ENCODE data around the gene SH3BGRL. TPM values are rescaled to one million over a fixed set of nuclear protein-coding genes. Genes with fewer than 3 reads are reported as not detected.
A peak's percentile ranks its signal among the peaks of the same experiment; 100 is the strongest.

SH3BGRL gene
- polyA plus RNA-seq, 3 donors, result 203 to 374 (median 318) TPM

GRCh38 chrX:81231476-81231875 lies 29.6 kb downstream of the SH3BGRL start:
- no peak overlapping the region for H3K4me3 ChIP-seq (replicated peaks in 1 of 3; ENCODE audit: low read depth in 2 of 3, low read length in 3 of 3)
- H3K4me1 Mint-ChIP-seq, result no peaks in the 10 kb centered on the region
- WGBS (ENCODE audit: insufficient coverage), result no CpG with 5 or more reads among the region's 1 CpG
- peaks cover 11 to 15% of the 10 kb centered on the region in 2 donors for H3K36me3 Mint-ChIP-seq
- H3K9me3 Mint-ChIP-seq, result peaks cover 0 to 2% (median 0%) of the 10 kb centered on the region in 7 donors
- H2AFZ ChIP-seq (ENCODE audit: insufficient read depth, low read depth, low read length, poor library complexity, severe bottlenecking), result no peak overlapping the region
- H3K9ac ChIP-seq (ENCODE audit: insufficient read depth, low read length, poor library complexity, severe bottlenecking), result no peak overlapping the region
- no peaks in the 10 kb centered on the region for H3K4me1 ChIP-seq (ENCODE audit: control insufficient read depth in 1 of 2, insufficient read depth in 2 of 2, low read length in 2 of 2)
- intact Hi-C loops (cut with micrococcal nuclease), result no loop called here
- H3K27me3 Mint-ChIP-seq (ENCODE audit: low read depth in 3 of 3), result no peaks in the 10 kb centered on the region
- no peak overlapping the region for H3K4me3 Mint-ChIP-seq
- TF ChIP-seq, protein P1, sequence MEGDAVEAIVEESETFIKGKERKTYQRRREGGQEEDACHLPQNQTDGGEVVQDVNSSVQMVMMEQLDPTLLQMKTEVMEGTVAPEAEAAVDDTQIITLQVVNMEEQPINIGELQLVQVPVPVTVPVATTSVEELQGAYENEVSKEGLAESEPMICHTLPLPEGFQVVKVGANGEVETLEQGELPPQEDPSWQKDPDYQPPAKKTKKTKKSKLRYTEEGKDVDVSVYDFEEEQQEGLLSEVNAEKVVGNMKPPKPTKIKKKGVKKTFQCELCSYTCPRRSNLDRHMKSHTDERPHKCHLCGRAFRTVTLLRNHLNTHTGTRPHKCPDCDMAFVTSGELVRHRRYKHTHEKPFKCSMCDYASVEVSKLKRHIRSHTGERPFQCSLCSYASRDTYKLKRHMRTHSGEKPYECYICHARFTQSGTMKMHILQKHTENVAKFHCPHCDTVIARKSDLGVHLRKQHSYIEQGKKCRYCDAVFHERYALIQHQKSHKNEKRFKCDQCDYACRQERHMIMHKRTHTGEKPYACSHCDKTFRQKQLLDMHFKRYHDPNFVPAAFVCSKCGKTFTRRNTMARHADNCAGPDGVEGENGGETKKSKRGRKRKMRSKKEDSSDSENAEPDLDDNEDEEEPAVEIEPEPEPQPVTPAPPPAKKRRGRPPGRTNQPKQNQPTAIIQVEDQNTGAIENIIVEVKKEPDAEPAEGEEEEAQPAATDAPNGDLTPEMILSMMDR (IDR thresholded peaks at IDR 0.05), result no peak
- no peak overlapping the region for H3K4me2 ChIP-seq (replicated peaks; ENCODE audit: extremely low read depth, low read length, poor library complexity, severe bottlenecking)
- peaks cover 3 to 9% of the 10 kb centered on the region in 2 donors for H3K36me3 ChIP-seq (replicated peaks in 1 of 2; ENCODE audit: control insufficient read depth in 1 of 2, insufficient read depth in 2 of 2, low read length in 2 of 2)
- peaks cover 80% of the 10 kb centered on the region for H3K79me2 ChIP-seq (ENCODE audit: insufficient read depth, low read length)
- no peak overlapping the region for H3K27ac Mint-ChIP-seq
- H3K27me3 ChIP-seq (ENCODE audit: control insufficient read depth in 2 of 2, insufficient read depth in 2 of 2, low read length in 2 of 2), result no peaks in the 10 kb centered on the region
- peaks cover 86% of the 10 kb centered on the region for H4K20me1 ChIP-seq (ENCODE audit: insufficient read depth, low read length)
- H3K9me3 ChIP-seq (replicated peaks in 1 of 2; ENCODE audit: control insufficient read depth in 1 of 2, insufficient read depth in 1 of 2, low read length in 2 of 2), result no peaks in the 10 kb centered on the region
- DNase-seq, result no peak
- H3K27ac ChIP-seq (ENCODE audit: low read depth in 1 of 2, low read length in 2 of 2), result no peak overlapping the region

DNA sequence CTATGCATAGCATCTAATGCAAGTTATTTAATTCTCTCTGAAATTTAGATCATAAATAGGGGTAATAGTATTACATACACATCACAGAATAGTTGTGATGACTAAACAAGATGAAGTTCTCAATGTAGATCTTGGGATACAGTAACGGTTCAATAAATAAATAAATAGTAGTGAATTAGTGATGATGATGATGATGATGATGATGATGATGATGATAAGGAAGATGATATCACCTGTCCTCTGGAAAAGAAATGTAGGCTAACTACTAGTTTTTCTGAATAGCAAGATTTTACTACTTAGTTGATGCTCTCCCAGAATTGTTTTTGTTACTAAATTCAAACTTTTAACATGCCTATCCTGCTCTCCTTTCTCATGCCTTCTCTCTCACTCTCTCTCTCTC lies 30.3 kb downstream of the SH3BGRL start:
- no peaks in the 10 kb centered on the region for H3K4me1 ChIP-seq (ENCODE audit: control insufficient read depth in 1 of 2, insufficient read depth in 2 of 2, low read length in 2 of 2)
- Mint-ChIP-seq H3K27ac (peak overlapping the region in 1 of 7 donors; percentile 42), H3K27me3 (ENCODE audit: low read depth in 3 of 3) (no peaks in the 10 kb centered on the region), H3K4me1 (no peaks in the 10 kb centered on the region), H3K9me3 (peaks cover 0 to 8% (median 0%) of the 10 kb centered on the region in 7 donors), H3K4me3 (no peak overlapping the region), H3K36me3 (peaks cover 18 to 22% of the 10 kb centered on the region in 2 donors)
- no peak overlapping the region for H3K9ac ChIP-seq (ENCODE audit: insufficient read depth, low read length, poor library complexity, severe bottlenecking)
- no peak overlapping the region for H3K27ac ChIP-seq (ENCODE audit: low read depth in 1 of 2, low read length in 2 of 2)
- no peaks in the 10 kb centered on the region for H3K9me3 ChIP-seq (replicated peaks in 1 of 2; ENCODE audit: control insufficient read depth in 1 of 2, insufficient read depth in 1 of 2, low read length in 2 of 2)
- intact Hi-C loops (cut with micrococcal nuclease), result no loop called here
- WGBS (ENCODE audit: insufficient coverage), result no CpG with 5 or more reads among the region's 1 CpG
- H3K4me3 ChIP-seq (replicated peaks in 1 of 3; ENCODE audit: low read depth in 2 of 3, low read length in 3 of 3), result no peak overlapping the region
- peaks cover 7 to 16% of the 10 kb centered on the region in 2 donors for H3K36me3 ChIP-seq (replicated peaks in 1 of 2; ENCODE audit: control insufficient read depth in 1 of 2, insufficient read depth in 2 of 2, low read length in 2 of 2)
- H2AFZ ChIP-seq (ENCODE audit: insufficient read depth, low read depth, low read length, poor library complexity, severe bottlenecking), result no peak overlapping the region
- peaks cover 77% of the 10 kb centered on the region for H3K79me2 ChIP-seq (ENCODE audit: insufficient read depth, low read length)
- no peak overlapping the region for H3K4me2 ChIP-seq (replicated peaks; ENCODE audit: extremely low read depth, low read length, poor library complexity, severe bottlenecking)
- DNase-seq, result no peak
- H4K20me1 ChIP-seq (ENCODE audit: insufficient read depth, low read length), result peaks cover 86% of the 10 kb centered on the region
- TF ChIP-seq, protein P1 (IDR thresholded peaks at IDR 0.05), result no peak
- no peaks in the 10 kb centered on the region for H3K27me3 ChIP-seq (ENCODE audit: control insufficient read depth in 2 of 2, insufficient read depth in 2 of 2, low read length in 2 of 2)
